ENCODE data around the gene C1orf210. TPM values are rescaled to one million over a fixed set of nuclear protein-coding genes. Genes with fewer than 3 reads are reported as not detected.

The C1orf210 gene
- total RNA-seq, 2 experiments from 2014 or later: not detected

- ChIA-PET CTCF (interaction anchor here (1.4 to 3.6 kb wide), 3 partner anchors 8 to 175 kb away, joined by 3 to 28 read pairs (median 7); no protein-coding TSS in a partner anchor), POLR2A (interaction anchor here (1.8 kb wide), 1 partner anchor 175 kb away, joined by 3 read pairs; no protein-coding TSS in a partner anchor)
- intact Hi-C loops (cut with micrococcal nuclease): no loop called here
- DNase-seq (no peak), ATAC-seq (no peak)
- TF ChIP-seq CTCF (IDR thresholded peaks at IDR 0.05): no peak
- Mint-ChIP-seq H3K27me3 (no peaks in the 10 kb centered on the region), H3K27ac (no peak overlapping the region), H3K4me3 (no peak overlapping the region), H3K36me3 (ENCODE audit: low read depth) (no peaks in the 10 kb centered on the region), H3K9me3 (no peaks in the 10 kb centered on the region), H3K4me1 (ENCODE audit: low read depth) (no peaks in the 10 kb centered on the region)
These were observed 45.9 kb downstream of the C1orf210 start for GRCh38 chr1:43239484-43239883.

GRCh38 chr1:43238991-43239469, 46.4 kb downstream of the C1orf210 start:
- H3K27me3 Mint-ChIP-seq: no peaks in the 10 kb centered on the region
- CTCF ChIA-PET: interaction anchor here (1.6 to 3.6 kb wide), 2 partner anchors 12 to 175 kb away, joined by 7 to 28 read pairs; no protein-coding TSS in a partner anchor
- no peak for TF ChIP-seq CTCF (IDR thresholded peaks at IDR 0.05)
- no peaks in the 10 kb centered on the region for H3K4me1 Mint-ChIP-seq (ENCODE audit: low read depth)
- ATAC-seq (no peak), DNase-seq (no peak)
- no peak overlapping the region for H3K4me3 Mint-ChIP-seq
- intact Hi-C loops (cut with micrococcal nuclease): no loop called here
- POLR2A ChIA-PET: interaction anchor here (1.8 kb wide), 1 partner anchor 175 kb away, joined by 3 read pairs; no protein-coding TSS in a partner anchor
- no peaks in the 10 kb centered on the region for H3K36me3 Mint-ChIP-seq (ENCODE audit: low read depth)
- no peaks in the 10 kb centered on the region for H3K9me3 Mint-ChIP-seq
- no peak overlapping the region for H3K27ac Mint-ChIP-seq

- POLR2A ChIA-PET: no interaction called here
- peak; percentile 52 for TF ChIP-seq CTCF (IDR thresholded peaks at IDR 0.05)
- Mint-ChIP-seq H3K4me3 (no peak overlapping the region), H3K27me3 (no peaks in the 10 kb centered on the region), H3K27ac (no peak overlapping the region), H3K36me3 (ENCODE audit: low read depth) (no peaks in the 10 kb centered on the region), H3K9me3 (no peaks in the 10 kb centered on the region), H3K4me1 (ENCODE audit: low read depth) (no peaks in the 10 kb centered on the region)
- intact Hi-C loops (cut with micrococcal nuclease): no loop called here
- CTCF ChIA-PET: interaction anchor here (0.9 to 3.6 kb wide), 3 partner anchors 9 to 176 kb away, joined by 3 to 28 read pairs (median 7); no protein-coding TSS in a partner anchor
- DNase-seq (peak; percentile 73), ATAC-seq (peak; percentile 64)
These were observed 47.3 kb downstream of the C1orf210 start for GRCh38 chr1:43238085-43238484.

GRCh38 chr1:43237121-43237520, 48.3 kb downstream of the C1orf210 start:
- Mint-ChIP-seq H3K4me3 (no peak overlapping the region), H3K27me3 (no peaks in the 10 kb centered on the region)

More at GRCh38 chr1:43237121-43237520, 48.3 kb downstream of the C1orf210 start:
- intact Hi-C loops (cut with micrococcal nuclease): no loop called here
- CTCF ChIA-PET: interaction anchor here (0.8 to 3.6 kb wide), 3 partner anchors 8 to 177 kb away, joined by 3 to 28 read pairs (median 3); no protein-coding TSS in a partner anchor
- TF ChIP-seq CTCF (IDR thresholded peaks at IDR 0.05): no peak
- H3K27ac Mint-ChIP-seq: no peak overlapping the region
- no peaks in the 10 kb centered on the region for H3K36me3 Mint-ChIP-seq (ENCODE audit: low read depth)
- POLR2A ChIA-PET: interaction anchor here (0.7 kb wide), 1 partner anchor 179 kb away, joined by 3 read pairs; no protein-coding TSS in a partner anchor
- no peaks in the 10 kb centered on the region for H3K4me1 Mint-ChIP-seq (ENCODE audit: low read depth)
- H3K9me3 Mint-ChIP-seq: no peaks in the 10 kb centered on the region
- ATAC-seq (no peak), DNase-seq (no peak)
